Measurements from ENCODE around the gene SATB2.

SATB2 gene

GRCh38 chr2:199488772-199489400, 31.1 kb upstream of the SATB2 start:
- in situ Hi-C loops (cut with HindIII; ENCODE audit: low sequenced_read_pairs), result loop anchor here (5.0 kb wide), 1 partner anchor 1177 kb away; no protein-coding TSS in a partner anchor
- TF ChIP-seq CTCF (IDR thresholded peaks at IDR 0.05; ENCODE audit: low read depth, low read length, missing control alignments), result peak; percentile 84
- DNase-seq (ENCODE audit: low read depth), result peak; percentile 23
- no peak overlapping the region for H3K4me3 ChIP-seq (ENCODE audit: low read depth, low read length)

GRCh38 chr2:199485732-199486335, 28.1 kb upstream of the SATB2 start:
- TF ChIP-seq CTCF (IDR thresholded peaks at IDR 0.05; ENCODE audit: low read depth, low read length, missing control alignments), result peak; percentile 84
- in situ Hi-C loops (cut with HindIII; ENCODE audit: low sequenced_read_pairs), result loop anchor here (5.0 kb wide), 1 partner anchor 1174 kb away; no protein-coding TSS in a partner anchor
- DNase-seq (ENCODE audit: low read depth), result peak; percentile 31
- H3K4me3 ChIP-seq (ENCODE audit: low read depth, low read length), result no peak overlapping the region

DNA sequence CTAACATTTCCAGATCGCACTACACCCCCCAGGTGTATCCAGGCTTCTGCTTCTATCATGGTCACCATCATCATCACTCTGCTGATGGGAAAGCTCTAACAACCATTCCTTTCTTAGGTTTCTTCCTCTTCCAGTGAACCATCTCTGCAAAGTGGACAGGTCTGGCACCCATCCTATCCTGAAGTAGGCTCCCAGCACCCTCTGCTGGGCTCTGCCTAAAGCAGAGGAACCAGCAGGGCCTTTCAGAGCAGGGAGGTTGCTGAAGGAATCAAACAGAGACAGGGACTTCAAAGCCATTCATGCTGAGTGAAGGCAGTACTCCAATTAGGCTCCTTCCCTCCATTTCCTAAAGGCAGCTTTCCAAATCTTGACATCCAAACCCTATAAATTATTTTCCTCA, 27.2 kb upstream of the SATB2 start:
- no peak for DNase-seq (ENCODE audit: low read depth)
- peak; percentile 47 for TF ChIP-seq CTCF (IDR thresholded peaks at IDR 0.05; ENCODE audit: low read depth, low read length, missing control alignments)
- in situ Hi-C loops (cut with HindIII; ENCODE audit: low sequenced_read_pairs), result loop anchor here (5.0 kb wide), 1 partner anchor 1173 kb away; no protein-coding TSS in a partner anchor
- H3K4me3 ChIP-seq (ENCODE audit: low read depth, low read length), result no peak overlapping the region

- DNase-seq (ENCODE audit: low read depth), result no peak
- no peak overlapping the region for H3K4me3 ChIP-seq (ENCODE audit: low read depth, low read length)
- no peak for TF ChIP-seq CTCF (IDR thresholded peaks at IDR 0.05; ENCODE audit: low read depth, low read length, missing control alignments)
- in situ Hi-C loops (cut with HindIII; ENCODE audit: low sequenced_read_pairs), result no loop called here
Measured at GRCh38 chr2:199480966-199481365, 23.2 kb upstream of the SATB2 start.

DNA sequence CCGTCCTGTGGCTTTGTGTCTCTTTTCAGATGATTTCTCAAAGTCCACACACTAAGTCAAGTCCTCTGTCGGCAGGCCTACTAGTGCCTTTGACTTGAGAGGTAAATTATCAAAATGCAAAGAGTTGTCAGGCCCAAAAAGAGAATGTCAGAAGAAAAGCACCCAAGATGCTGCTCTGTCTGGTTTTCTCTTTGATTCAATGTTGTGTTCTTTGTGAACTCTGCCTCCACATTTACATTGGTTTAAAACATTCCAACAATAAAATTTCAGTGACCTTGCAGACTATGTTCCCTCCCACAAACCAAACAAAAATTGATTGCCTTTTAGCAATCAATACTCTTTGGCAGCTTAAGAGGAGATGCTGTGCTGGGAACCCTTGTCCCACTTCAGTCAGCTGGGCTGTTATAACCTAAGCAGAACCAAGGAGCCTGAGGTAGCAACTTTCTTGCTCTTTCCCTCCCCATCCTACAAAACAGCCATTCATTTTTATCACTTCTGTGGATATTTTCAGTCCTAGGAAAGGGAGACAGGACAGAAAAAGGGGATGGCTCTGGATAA, 19.6 kb upstream of the SATB2 start:
- DNase-seq (ENCODE audit: low read depth), result no peak
- H3K4me3 ChIP-seq (ENCODE audit: low read depth, low read length), result no peak overlapping the region
- TF ChIP-seq CTCF (IDR thresholded peaks at IDR 0.05; ENCODE audit: low read depth, low read length, missing control alignments), result no peak
- in situ Hi-C loops (cut with HindIII; ENCODE audit: low sequenced_read_pairs), result no loop called here

DNA sequence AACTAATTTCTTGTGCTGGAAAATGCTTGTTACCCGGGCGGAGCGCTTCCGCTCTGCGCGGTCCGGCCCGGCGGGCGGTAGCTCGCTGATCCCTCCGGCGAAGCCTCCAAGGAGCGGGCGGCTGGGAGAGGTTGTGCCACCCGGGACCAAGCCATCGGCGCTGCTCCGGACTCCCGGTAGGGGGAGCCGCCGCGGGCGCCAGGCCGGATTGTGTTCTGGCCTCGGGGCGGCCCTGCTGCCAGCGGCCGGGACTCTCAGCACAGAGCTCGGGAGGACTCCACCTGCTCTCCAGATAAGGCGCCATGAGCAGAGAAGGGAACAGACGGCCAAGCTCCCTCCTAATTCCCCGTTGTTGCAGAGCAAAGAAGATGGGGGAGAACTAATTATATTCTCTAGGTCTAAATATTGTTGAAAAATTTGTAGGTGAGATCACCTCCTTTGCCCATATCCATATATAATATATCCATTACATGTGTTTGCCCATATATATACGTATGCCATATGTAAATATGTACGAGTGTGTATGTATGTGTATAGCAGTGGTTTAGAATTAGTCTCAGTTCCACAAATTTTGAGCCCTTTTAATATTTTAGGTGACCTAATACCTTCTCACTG, 13.8 kb upstream of the SATB2 start:
- no peak for DNase-seq (ENCODE audit: low read depth)
- peak; percentile 90 for TF ChIP-seq CTCF (IDR thresholded peaks at IDR 0.05; ENCODE audit: low read depth, low read length, missing control alignments)
- in situ Hi-C loops (cut with HindIII; ENCODE audit: low sequenced_read_pairs), result no loop called here
- peak overlapping the region; percentile 33 for H3K4me3 ChIP-seq (ENCODE audit: low read depth, low read length)
